GM15510 (cell line): ENCODE results near the gene THADA.

ENCODE experiments used
- POLR2A ChIP-seq: IDR thresholded peaks from 3 replicates; pipeline ENCODE4 v1.6.1; 2011; ENCODE audit warnings: borderline replicate concordance; ENCODE audit not compliant: insufficient read length; ENCODE audit errors: extremely low read depth

The THADA gene

DNA sequence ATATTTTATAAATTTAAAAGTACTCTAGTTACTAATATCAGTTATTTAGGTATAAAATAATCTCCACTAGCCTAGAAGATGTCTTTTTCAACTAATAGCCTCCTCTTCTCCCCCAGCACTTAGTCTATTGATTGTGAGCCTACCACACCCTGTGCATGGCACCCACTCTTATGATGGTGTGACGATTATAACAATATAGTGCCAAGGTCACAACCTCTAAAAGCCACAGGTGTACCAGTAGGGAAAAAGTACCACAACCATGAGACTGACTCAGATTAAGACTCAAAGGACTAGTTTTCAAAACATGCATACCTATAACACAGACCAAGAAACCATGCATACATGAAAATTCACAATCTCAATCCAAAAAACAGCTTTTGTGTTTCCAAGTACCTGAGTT is 27.6 kb downstream of the THADA start:
- TF ChIP-seq POLR2A, result no peak

DNA sequence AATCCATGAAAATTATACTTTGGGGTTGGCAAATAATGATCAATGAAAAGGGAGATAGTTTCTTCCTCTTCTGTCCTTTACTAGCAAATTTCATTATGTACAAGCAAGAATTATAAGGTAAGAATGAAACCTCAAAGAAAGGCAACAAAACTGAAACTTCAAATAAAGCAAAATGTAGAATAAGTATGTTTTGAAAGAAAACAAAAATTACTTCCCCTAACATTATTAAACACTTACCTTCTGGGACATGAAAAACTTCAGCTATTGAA is 29.4 kb downstream of the THADA start:
- TF ChIP-seq POLR2A, result no peak

DNA sequence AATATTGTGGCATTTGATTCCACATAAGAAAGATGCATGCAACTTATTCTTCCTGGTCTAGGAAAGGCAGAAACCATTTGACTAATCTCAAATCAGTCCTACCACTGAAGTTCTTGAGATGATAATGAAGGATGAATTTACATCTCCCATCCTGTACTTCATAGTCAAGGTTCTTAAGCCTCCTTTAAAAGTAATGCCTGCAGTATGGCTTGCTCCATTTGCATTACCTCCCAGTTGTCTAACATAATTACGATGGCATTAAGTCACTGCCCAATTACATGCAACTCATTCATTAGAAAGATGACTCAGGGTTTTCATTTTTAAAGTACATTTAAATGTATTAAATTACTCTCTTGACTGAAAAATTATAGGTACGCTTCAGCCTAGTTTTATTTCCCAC is 32.2 kb downstream of the THADA start:
- TF ChIP-seq POLR2A, result no peak

DNA sequence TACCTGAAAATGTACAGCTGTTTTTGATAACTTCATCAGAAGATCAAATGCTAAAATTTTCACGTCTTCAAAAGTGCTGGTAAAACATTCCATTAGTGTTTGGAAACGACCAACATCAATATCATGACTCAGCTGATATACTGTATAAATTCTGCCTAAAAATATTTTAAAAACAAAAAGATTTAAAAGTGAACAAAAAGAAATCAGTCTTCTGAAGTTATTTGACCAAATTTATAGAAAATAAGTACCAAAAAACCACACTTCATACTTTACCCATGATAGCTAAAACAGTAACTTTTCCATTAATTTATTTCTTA is 35.6 kb downstream of the THADA start:
- TF ChIP-seq POLR2A, result no peak

DNA sequence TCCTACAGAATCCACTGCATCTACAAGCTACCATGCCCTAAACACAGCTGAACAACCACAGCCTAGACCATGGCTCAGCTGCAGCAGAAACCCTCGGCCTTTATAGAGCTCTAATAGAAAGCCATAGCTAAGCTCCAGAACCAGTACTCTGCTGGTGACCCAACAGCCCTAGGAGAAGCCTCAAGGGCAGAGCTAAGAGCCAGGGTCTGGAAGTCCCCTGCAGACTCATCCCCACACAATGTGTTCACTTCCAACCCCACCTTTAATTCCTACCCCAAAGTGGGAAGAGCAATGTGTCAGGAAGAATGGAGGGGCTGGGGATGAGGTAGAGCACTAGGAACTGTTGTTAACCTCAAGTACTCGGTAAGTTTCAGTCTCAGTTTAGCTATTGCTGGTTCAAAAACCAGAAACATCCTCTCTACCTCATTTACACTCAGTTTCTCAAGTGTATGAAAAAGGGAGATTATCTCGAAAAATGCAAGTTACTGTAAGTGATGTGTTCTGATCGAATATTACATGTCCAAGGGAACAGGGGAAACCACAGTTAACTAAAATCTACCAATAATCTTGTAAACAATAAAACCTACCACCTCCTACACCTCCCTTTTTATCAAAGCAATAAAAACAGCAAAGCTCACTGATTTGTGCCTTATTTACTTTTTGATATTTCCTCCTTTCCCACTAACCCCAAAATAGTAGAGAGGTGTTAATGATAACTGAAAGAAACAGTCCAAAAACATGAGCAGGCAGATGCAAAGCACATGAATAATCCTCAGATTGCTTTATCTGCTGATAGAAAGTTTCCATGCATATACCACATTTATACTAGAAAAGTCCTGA is 36.2 kb downstream of the THADA start:
- TF ChIP-seq POLR2A, result no peak

DNA sequence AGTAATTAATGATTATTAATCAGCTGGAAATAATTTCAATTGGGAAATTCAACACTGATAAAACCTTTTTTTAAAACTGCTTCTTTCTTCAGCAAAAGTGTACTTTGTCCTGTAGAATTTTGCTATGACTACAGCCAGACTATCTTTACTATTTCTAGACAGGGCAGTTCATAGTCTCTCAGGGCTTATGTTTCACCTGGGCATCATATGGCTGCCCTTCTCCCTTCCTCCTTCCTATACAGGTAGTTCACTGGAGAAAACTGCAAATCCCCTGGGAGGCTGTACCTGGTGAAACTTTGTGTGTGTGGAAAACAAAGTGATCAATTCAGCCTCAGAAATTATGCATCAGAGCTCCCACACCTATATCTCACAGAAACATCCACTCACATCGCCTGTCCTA is 38.6 kb downstream of the THADA start:
- TF ChIP-seq POLR2A, result no peak

DNA sequence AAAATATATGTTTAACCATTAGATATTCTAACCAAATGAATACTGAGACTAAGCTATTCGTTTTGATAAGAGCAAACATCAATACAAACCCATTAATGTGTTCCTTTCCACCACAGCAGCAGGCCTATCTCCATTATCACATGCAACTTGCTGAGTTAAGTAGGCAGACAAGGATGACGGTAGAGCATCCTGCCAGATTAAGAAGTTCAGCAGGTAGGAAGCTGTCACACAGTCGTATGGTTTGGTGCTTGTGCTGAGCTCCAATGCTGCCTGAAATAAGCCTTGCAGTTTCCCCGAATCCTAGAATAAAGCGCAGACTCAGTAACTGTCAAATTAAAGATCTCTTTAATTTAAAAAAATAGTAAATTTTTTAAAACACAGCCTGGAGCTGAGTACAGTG is 39.6 kb downstream of the THADA start:
- TF ChIP-seq POLR2A, result no peak

DNA sequence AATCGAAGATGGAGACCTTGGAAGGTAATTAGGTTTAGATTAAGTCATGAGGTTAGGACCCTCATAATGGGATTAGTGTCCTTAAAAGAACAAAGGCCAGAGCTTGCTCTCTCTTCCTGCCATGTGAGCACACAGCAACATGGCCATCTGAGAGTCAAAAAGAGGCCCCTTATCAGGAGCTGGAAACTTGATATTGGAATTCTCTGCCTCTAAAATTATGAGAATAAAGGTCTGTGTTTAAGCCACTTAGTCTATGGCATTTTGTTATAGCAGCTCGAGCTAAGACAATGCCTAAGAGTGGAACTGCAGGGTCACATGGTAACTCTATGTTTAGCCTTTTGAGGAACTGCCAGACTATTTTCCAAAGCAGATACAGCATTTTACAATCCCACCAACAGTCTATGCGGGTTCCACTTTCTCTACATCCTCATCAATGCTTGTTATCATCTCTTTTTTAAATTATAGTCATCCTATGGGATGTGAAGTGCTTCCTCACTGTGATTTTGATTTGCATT is 42.4 kb downstream of the THADA start:
- TF ChIP-seq POLR2A, result no peak

DNA sequence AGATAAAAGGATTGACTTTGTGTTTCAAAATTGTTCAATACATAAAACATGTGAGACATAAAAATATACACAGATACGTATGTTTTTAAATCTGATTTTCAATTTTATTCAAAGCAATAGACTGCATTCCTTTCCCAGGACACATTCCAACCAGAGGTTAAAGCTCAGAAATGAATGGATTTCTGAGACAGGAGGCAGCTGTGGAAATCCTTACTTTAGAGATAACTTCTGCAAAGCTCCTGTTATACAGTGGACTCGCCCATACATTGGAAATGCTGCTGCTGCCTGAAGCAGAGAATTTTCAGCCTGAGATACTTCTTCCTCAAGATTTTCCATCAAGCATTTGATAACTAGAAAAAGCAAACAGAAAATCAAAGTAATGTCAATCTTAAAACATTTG is 43.8 kb downstream of the THADA start:
- TF ChIP-seq POLR2A, result no peak

DNA sequence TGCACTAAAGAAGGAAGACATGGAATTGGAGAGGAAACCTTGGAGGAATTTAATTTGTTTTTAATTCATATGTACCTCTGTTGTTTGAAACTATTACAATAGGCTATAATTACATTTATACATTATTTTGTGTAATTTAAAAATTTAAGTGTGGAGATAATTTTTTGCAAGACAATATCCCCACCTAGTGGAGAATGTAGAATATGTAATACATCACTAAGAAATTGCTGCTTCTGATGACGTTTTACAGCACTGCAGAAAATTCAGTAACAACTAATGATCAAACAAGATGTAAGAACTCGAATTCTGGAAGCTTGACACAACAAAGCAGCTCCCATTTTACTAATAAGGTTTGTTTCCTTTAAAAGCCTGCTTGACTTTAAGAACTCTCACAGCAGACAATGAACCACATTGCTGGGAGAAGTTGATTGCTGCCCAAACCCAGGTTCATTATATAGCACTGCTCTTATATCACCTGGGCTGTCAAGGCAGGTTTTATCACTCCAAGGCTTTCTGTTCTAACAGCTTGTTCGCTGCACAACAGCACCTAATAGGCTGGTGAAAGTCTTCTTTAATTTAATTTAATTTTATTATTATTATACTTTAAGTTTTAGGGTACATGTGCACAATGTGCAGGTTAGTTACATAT is 53.4 kb downstream of the THADA start:
- TF ChIP-seq POLR2A, result no peak

DNA sequence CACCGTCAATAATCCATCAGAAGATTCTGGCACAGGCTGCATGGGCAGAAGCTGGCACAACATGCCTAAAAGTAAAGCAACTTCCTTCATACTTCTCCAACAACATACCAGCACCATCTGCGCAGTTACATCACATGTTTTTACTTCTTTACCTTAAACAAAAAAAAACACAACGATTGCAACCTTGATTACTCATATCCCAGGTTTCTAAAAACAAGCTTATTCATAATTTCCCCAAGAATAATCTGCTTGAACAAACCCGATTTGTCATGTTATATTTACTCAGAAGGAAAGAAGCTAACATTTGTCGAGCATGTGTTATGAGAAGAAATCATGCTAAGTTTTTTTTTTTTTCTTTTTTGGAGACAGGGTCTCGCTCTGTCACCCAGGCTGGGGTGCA is 54.7 kb downstream of the THADA start:
- no peak for TF ChIP-seq POLR2A

DNA sequence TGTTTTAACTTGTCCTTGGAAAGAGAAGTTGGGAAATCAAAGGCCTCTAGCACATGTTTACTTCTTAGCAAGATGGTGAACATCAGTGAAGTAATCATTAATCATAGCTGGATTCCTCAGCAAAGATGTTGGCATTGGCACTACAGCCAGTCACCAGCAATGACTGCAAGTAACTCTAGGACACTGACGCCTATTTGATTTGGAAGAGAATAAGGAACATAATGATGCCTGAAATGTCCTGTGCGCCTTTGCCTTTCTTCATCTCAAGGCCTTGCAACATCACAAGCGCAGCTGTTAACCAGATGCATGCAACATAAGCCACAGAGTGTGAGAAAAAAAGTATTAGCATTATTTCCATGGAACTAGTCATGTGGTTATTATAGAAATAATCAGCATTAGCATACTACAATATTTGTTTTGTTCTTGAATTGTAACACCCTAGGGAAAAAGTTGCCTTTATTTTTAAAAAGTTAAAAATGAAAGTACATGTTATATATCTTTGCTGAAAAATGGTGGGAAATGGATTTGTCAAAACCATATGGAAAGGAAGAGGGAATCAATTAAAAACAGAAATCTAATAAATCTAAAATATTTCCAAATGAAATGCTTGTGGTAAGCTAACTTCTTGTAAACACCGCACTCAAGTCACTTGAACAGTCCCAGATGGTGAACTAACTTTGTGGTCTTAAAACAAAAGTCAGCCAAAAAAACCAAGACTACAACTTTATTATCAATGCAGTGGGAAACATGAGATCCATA is 55.6 kb downstream of the THADA start:
- TF ChIP-seq POLR2A, result no peak

DNA sequence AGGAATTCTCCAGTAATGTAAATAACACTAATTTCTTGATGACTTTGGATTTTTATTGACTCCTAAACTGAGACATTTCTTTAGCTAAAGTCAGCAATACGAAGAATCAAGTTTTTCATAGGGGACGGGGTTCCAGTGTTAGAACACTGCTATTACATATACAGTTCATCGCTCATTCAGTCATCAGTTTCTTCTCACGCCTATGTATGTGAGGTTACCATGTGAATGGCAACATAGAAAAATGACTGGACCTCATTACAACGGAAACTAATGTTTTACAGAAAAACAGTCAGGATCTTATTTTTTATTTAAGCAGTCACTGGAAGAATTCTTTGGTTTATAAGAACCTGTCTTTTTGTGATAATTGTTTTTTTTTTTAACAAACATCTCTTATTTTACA is 56.4 kb downstream of the THADA start:
- no peak for TF ChIP-seq POLR2A

DNA sequence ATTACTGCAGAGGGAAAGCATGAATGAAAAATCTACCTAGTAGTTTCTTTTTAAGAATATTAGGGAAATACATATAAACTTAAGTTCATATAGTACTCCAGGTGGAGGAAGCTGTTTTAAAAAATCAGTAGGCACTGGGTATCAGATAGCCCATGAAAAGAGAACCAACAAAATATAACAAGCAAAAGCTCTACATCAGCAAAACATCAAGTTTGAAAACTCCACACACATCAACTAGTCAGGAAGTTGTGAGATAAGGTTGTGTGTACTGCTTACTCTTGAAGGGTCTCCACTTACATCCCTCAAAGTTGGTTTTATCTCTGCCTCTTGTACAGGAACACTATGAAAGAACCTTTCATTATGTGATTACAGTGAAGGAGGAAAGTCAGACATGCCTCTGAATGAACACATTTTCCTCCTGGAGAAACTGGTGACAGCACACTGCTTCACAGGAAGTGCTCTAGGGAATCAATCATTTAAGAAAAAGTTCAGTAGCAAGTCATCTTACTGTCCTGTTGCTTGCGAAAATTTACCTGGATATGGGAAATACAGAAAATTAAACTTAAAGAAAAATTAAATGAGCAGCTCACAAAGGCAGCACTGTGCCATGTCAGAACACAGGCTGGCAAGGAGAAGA is 57.7 kb downstream of the THADA start:
- TF ChIP-seq POLR2A, result no peak

DNA sequence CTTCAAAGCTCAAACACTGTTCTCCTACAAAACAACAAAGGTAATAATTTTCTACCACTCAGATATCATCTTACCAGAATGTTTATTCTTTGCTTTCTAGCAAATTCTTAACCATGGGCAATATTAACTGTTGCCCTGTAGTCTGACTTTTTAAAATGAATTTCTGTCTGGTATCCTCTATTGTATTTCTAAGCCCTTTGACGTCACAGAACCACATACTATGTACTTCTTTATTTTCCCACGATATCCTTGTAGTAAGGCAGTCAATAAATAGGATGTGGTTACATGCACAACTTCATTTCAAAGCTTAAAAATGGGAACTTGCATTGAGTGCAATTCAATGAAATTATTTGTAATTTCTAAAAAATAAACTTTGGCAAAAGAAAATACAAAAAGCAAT is 58.7 kb downstream of the THADA start:
- TF ChIP-seq POLR2A, result no peak

DNA sequence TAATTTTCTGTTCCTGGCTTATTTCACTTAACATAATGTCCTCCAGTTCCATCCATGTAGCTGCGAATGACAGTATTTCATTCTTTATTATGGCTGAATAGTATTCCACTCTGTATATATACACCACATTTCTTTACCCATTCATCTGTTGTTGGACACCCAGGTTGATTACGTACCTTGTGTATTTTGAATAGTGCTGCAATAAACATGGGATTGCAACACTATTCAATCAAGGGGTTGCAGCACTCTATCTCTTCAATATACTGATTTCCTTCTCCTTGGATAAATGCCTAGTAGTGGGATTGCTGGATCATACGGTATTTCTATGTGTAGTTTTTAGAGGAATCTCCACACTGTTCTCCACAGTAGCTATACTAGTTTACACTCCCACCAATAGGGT is 61.3 kb downstream of the THADA start:
- TF ChIP-seq POLR2A, result no peak

DNA sequence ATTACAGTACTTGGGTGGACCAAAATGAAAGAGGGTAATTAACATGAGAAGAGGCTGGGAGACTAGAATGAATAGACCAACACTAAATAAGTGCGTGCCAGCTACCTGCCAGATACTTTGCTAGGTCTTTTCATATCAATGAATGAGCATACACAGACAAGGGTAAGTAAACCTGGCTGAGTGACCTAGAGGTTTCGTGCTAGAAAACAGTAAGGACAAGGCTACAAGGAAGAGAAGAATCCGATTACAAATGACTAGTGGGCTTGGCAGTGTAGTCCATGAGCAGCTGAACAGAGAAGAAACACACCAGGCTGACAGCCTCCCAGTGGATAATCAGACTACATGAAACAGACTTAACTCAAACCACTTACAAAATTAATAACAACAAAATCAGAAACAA is 64.6 kb downstream of the THADA start:
- TF ChIP-seq POLR2A, result no peak
